ENCODE data around the gene SLC5A6.

- TF ChIP-seq, protein P1, sequence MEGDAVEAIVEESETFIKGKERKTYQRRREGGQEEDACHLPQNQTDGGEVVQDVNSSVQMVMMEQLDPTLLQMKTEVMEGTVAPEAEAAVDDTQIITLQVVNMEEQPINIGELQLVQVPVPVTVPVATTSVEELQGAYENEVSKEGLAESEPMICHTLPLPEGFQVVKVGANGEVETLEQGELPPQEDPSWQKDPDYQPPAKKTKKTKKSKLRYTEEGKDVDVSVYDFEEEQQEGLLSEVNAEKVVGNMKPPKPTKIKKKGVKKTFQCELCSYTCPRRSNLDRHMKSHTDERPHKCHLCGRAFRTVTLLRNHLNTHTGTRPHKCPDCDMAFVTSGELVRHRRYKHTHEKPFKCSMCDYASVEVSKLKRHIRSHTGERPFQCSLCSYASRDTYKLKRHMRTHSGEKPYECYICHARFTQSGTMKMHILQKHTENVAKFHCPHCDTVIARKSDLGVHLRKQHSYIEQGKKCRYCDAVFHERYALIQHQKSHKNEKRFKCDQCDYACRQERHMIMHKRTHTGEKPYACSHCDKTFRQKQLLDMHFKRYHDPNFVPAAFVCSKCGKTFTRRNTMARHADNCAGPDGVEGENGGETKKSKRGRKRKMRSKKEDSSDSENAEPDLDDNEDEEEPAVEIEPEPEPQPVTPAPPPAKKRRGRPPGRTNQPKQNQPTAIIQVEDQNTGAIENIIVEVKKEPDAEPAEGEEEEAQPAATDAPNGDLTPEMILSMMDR (IDR thresholded peaks at IDR 0.05): no peak
- no peak for TF ChIP-seq POLR2A (IDR thresholded peaks at IDR 0.05)
These were observed 10.3 kb upstream of the SLC5A6 start for GRCh38 chr2:27222407-27222806.
